Measurements from ENCODE around the gene LONRF2. TPM values are rescaled to one million over a fixed set of nuclear protein-coding genes. Genes with fewer than 3 reads are reported as not detected.

Gene LONRF2
- total RNA-seq, 1 donor, result under 0.01 TPM

DNA sequence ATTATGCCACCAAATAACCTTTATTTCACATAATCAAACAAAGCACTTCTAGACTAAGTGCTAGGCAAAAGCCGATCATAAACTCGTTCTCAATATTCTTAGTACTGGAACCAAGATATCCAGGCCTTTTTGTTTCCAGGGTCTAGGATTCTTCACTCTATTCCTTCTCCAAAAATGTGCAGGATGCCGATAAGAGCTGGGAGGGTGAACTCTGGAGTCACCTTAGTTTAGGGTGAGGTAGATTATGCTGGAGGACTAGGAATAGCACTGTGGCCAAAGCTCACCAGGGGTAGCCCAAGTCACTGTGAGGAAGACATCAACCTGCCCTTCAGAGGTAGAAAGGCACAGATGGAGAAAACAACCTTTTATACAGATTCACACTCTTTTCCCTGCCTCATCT, 37.3 kb downstream of the LONRF2 start:
- peaks cover 17% of the 10 kb centered on the region for H3K27me3 ChIP-seq (ENCODE audit: insufficient read depth, low read length)
- H3K79me2 ChIP-seq (ENCODE audit: insufficient read depth, low read length), result no peaks in the 10 kb centered on the region
- H3K4me2 ChIP-seq (ENCODE audit: insufficient read depth, low read length), result no peak overlapping the region

DNA sequence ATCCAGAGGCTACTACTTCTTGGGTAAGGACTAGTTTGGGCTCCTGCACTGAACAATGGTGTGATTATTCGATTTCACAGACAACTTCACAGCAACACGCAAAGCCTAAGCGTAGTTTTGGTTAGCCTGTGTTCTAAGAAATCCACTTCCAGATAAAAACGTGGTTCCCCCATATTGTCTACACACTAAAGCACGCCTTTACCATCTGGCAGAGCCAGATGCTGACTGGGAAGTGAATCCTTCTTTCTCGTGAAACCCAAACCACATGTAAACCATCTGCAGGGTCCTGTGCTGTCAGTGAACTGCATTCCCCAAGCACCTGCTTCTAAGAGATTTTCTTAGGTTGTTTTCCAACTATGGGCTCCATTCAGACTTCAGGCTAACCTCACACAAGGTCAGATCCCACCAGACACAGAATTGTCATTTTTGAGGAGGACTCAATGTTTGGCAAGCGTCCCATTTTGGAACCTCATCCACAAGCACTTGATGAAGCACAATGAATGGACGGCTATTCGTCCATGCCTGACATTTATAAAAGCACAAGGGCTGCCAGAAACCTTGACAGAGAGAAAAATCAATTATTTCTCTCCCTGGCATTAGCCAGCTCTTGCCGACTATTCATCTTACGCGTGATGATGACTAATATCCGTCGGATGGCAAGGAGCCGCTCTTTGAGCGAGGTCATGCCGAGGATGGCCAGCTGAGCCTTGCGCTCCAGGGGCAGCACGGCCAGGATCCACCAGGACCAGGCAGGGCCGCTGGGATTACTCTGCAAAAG, 38.4 kb downstream of the LONRF2 start:
- Histone ChIP-seq H3K4me2 (ENCODE audit: insufficient read depth, low read length) (no peak overlapping the region), H3K27ac (ENCODE audit: low read depth, low read length) (no peak overlapping the region), H2AFZ (ENCODE audit: low read length) (no peak overlapping the region), H3K79me2 (ENCODE audit: insufficient read depth, low read length) (no peaks in the 10 kb centered on the region), H4K20me1 (ENCODE audit: insufficient read depth, low read length) (no peaks in the 10 kb centered on the region), H3K36me3 (ENCODE audit: insufficient read depth, low read length) (no peaks in the 10 kb centered on the region), H3K4me3 (ENCODE audit: insufficient read depth, low read length) (no peak overlapping the region), H3K9me3 (ENCODE audit: low read depth, low read length) (no peaks in the 10 kb centered on the region), H3K4me1 (ENCODE audit: insufficient read depth, low read length) (no peaks in the 10 kb centered on the region), H3K27me3 (ENCODE audit: insufficient read depth, low read length) (peaks cover 17% of the 10 kb centered on the region)
- TF ChIP-seq, protein P1, sequence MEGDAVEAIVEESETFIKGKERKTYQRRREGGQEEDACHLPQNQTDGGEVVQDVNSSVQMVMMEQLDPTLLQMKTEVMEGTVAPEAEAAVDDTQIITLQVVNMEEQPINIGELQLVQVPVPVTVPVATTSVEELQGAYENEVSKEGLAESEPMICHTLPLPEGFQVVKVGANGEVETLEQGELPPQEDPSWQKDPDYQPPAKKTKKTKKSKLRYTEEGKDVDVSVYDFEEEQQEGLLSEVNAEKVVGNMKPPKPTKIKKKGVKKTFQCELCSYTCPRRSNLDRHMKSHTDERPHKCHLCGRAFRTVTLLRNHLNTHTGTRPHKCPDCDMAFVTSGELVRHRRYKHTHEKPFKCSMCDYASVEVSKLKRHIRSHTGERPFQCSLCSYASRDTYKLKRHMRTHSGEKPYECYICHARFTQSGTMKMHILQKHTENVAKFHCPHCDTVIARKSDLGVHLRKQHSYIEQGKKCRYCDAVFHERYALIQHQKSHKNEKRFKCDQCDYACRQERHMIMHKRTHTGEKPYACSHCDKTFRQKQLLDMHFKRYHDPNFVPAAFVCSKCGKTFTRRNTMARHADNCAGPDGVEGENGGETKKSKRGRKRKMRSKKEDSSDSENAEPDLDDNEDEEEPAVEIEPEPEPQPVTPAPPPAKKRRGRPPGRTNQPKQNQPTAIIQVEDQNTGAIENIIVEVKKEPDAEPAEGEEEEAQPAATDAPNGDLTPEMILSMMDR (IDR thresholded peaks at IDR 0.05; ENCODE audit: extremely low read depth, low read depth, low read length), result no peak
- DNase-seq (ENCODE audit: insufficient read length, low spot score, missing footprints), result no peak

More for the DNA sequence above, 37.3 kb downstream of the LONRF2 start:
- Histone ChIP-seq H2AFZ (ENCODE audit: low read length) (no peak overlapping the region), H3K4me3 (ENCODE audit: insufficient read depth, low read length) (no peak overlapping the region), H4K20me1 (ENCODE audit: insufficient read depth, low read length) (no peaks in the 10 kb centered on the region), H3K36me3 (ENCODE audit: insufficient read depth, low read length) (no peaks in the 10 kb centered on the region), H3K27ac (ENCODE audit: low read depth, low read length) (no peak overlapping the region), H3K9me3 (ENCODE audit: low read depth, low read length) (no peaks in the 10 kb centered on the region), H3K4me1 (ENCODE audit: insufficient read depth, low read length) (no peaks in the 10 kb centered on the region)
- no peak for DNase-seq (ENCODE audit: insufficient read length, low spot score, missing footprints)
- TF ChIP-seq, protein P1 (IDR thresholded peaks at IDR 0.05; ENCODE audit: extremely low read depth, low read depth, low read length), result no peak

DNA sequence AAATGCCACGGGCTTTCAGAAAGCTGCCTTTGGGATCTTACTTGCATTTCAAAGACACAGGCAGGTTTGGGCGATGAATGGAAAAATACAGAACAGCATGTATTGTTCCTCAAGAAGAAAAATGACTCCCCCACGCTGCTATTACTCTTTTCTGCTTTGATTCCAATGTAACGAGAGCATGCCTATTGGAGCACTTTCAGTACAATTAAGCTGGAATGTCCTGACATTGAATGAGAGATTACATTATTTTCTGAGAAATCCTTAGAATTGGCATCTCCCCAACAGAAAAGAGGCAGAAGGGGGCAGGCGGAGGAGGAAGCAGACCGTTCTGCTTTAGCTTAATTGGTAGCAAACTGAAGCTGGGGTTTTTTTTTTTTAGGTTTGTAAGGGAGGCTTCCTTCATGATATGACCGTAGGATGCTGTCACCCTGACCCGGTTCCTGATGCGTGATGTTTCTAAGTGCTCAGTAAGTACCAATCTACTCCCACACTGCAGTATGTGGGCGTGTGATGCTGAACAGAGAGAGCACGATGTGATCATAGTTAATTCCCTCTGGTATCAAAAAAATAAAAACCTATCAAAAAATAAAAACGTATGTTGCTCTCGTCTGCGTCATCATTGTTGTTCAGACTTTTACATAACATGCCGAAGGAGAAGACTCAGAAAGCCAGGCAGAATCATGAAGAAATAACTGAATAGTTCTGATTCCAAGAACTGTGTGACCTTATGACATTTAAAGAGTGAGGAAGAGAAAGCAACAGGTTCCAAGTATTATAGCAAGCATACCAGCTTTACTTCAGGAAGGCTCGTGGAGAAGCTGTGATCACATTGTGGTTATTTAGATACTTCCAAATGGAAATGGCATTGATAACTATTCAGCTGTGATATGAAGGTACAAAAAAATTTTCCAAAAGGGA, 40.5 kb downstream of the LONRF2 start:
- no peak overlapping the region for H3K4me3 ChIP-seq (ENCODE audit: insufficient read depth, low read length)
- no peak overlapping the region for H3K27ac ChIP-seq (ENCODE audit: low read depth, low read length)
- H3K27me3 ChIP-seq (ENCODE audit: insufficient read depth, low read length), result peaks cover 9% of the 10 kb centered on the region
- no peak overlapping the region for H3K4me2 ChIP-seq (ENCODE audit: insufficient read depth, low read length)
- no peaks in the 10 kb centered on the region for H4K20me1 ChIP-seq (ENCODE audit: insufficient read depth, low read length)
- DNase-seq (ENCODE audit: insufficient read length, low spot score, missing footprints), result no peak
- no peaks in the 10 kb centered on the region for H3K36me3 ChIP-seq (ENCODE audit: insufficient read depth, low read length)
- H2AFZ ChIP-seq (ENCODE audit: low read length), result no peak overlapping the region
- no peaks in the 10 kb centered on the region for H3K9me3 ChIP-seq (ENCODE audit: low read depth, low read length)
- H3K79me2 ChIP-seq (ENCODE audit: insufficient read depth, low read length), result no peaks in the 10 kb centered on the region
- H3K4me1 ChIP-seq (ENCODE audit: insufficient read depth, low read length), result no peaks in the 10 kb centered on the region
- TF ChIP-seq, protein P1 (IDR thresholded peaks at IDR 0.05; ENCODE audit: extremely low read depth, low read depth, low read length), result no peak

Measured in osteoblast (primary cell).